Measurements from ENCODE around the gene S100Z. TPM values are rescaled to one million over a fixed set of nuclear protein-coding genes. Genes with fewer than 3 reads are reported as not detected.
A peak's percentile ranks its signal among the peaks of the same experiment; 100 is the strongest.

Gene S100Z
- total RNA-seq, 4 donors from 2014 or later: not detected

DNA sequence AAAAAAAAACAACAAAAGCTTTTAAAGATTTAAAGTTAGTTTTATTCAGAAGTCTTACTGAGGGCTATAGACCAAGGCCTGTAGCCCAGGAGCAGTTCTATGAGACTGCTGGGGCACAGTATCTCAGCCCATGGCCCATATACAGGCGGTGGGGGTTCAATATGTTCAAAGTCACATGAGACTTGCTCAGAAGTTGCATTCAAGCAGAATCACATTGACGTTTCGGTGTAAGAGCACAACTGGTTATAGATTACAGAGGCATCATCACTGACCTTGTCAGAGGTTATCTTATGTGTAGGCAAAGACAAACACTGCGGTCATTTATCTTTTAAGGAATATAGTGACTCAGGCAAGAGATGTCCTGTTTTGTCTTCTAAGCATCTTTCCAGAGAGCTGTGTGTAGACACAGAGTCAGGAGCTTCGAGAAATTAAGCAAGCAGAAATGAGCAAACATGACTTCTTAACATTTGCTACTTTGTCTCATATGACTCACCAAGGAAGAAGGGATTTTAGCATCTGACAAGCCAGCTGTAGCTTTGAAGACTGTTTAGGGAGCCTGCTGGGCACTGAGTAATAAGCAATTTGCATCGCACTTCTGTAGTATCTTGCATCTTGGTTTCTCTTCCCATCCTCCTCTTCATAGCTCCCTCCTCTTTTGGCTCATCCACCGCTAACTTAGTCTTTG, 43.9 kb upstream of the S100Z start:
- 58% methylated on average over 7 of the region's 7 CpGs for WGBS
- Histone ChIP-seq H3K27me3 (no peaks in the 10 kb centered on the region), H3K4me3 (no peak overlapping the region), H3K36me3 (no peaks in the 10 kb centered on the region), H3K27ac (peak overlapping the region; percentile 29), H3K4me1 (peaks cover 35% of the 10 kb centered on the region), H3K9me3 (no peaks in the 10 kb centered on the region)
- no peak for DNase-seq (ENCODE audit: low spot score in 2 of 2)
- no peak for TF ChIP-seq POLR2A (IDR thresholded peaks at IDR 0.05)
- TF ChIP-seq, protein P1, sequence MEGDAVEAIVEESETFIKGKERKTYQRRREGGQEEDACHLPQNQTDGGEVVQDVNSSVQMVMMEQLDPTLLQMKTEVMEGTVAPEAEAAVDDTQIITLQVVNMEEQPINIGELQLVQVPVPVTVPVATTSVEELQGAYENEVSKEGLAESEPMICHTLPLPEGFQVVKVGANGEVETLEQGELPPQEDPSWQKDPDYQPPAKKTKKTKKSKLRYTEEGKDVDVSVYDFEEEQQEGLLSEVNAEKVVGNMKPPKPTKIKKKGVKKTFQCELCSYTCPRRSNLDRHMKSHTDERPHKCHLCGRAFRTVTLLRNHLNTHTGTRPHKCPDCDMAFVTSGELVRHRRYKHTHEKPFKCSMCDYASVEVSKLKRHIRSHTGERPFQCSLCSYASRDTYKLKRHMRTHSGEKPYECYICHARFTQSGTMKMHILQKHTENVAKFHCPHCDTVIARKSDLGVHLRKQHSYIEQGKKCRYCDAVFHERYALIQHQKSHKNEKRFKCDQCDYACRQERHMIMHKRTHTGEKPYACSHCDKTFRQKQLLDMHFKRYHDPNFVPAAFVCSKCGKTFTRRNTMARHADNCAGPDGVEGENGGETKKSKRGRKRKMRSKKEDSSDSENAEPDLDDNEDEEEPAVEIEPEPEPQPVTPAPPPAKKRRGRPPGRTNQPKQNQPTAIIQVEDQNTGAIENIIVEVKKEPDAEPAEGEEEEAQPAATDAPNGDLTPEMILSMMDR (IDR thresholded peaks at IDR 0.05): no peak

DNA sequence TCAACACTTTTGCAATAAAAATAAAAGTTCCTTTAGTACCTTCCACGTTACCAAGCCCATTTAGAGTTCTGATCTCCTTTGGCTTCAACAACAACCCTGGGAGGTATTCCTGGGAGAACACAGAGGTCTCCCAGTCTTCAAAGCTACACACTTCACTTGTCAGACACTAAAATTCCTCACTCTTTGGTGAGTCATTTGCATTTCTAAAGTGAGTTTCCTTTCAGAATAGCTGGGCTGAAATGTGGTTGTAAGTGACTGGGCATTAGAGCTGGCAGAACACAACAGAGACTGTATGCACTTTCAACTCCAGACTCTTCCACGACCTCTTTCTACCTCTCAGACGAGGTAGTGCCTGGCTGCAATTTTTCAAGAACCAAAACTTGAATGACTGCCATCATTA, 42.5 kb upstream of the S100Z start:
- DNase-seq (ENCODE audit: low spot score in 2 of 2): no peak
- TF ChIP-seq POLR2AphosphoS5 (IDR thresholded peaks at IDR 0.05) (no peak), POLR2A (IDR thresholded peaks at IDR 0.05) (no peak), EP300 (IDR thresholded peaks at IDR 0.05) (no peak)
- TF ChIP-seq, protein P1 (IDR thresholded peaks at IDR 0.05): no peak
- Histone ChIP-seq H3K27me3 (no peaks in the 10 kb centered on the region), H3K9me3 (no peaks in the 10 kb centered on the region), H3K27ac (peak overlapping the region; percentile 16), H3K4me1 (peaks cover 37% of the 10 kb centered on the region), H3K36me3 (no peaks in the 10 kb centered on the region), H3K4me3 (no peak overlapping the region)
- 63% methylated on average over 3 of the region's 3 CpGs for WGBS

DNA sequence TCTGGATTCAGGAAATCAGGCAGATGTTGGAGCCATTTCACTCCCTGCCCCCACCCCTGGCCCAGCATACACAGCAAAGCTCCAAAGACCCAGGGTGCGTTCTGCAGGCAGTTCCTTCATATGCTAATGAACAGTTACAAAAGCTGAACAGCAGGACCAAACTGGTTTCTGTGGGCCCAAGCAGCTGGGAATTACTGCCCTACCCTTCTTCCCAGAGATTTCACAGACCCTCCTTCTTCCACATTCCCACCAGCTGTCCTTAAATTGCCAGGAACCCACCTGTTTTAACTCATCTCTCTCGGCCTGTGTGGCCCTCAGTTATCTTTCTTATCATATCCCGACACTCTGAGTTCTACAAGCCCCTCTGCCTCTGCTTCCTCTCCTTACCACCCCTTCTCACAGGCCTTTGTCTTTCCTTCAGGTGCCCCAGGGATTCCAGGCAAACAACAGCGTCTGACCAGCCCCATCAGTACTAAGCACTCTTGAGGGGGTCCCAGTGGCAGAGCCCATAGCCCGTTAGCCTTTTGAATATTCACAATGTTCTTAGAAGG, 41.6 kb upstream of the S100Z start:
- TF ChIP-seq POLR2AphosphoS5 (IDR thresholded peaks at IDR 0.05) (no peak), POLR2A (IDR thresholded peaks at IDR 0.05) (no peak), EP300 (IDR thresholded peaks at IDR 0.05) (no peak)
- TF ChIP-seq, protein P1 (IDR thresholded peaks at IDR 0.05): no peak
- H3K4me3 ChIP-seq: no peak overlapping the region

DNA sequence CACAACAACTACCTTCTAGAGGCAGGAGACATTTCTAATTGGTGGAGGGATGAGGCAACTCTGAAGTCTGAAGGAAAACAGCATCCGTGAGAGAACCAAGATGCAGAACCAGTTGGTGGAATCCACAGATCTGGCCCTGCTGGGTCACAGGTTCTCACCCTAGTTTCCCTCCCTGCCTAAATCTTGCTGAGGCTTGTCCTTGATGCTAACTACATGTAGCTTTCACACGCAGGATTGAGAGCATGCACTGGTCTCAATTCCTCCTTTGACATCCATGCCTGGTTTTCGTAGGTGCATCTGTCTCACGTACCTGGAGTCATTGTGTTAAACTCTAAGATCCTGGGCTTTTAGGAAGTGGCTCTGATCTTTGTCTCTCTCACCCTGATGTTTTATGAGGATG, 40.7 kb upstream of the S100Z start:
- H3K27me3 ChIP-seq: no peaks in the 10 kb centered on the region
- no peaks in the 10 kb centered on the region for H3K36me3 ChIP-seq
- H3K4me1 ChIP-seq: peaks cover 37% of the 10 kb centered on the region
- H3K9me3 ChIP-seq: no peaks in the 10 kb centered on the region
- TF ChIP-seq, protein P1 (IDR thresholded peaks at IDR 0.05): no peak
- TF ChIP-seq POLR2AphosphoS5 (IDR thresholded peaks at IDR 0.05) (no peak), EP300 (IDR thresholded peaks at IDR 0.05) (no peak), POLR2A (IDR thresholded peaks at IDR 0.05) (no peak)
- WGBS: 65% methylated on average over 4 of the region's 4 CpGs
- H3K27ac ChIP-seq: peak overlapping the region; percentile 83
- no peak overlapping the region for H3K4me3 ChIP-seq
- DNase-seq (ENCODE audit: low spot score in 2 of 2): no peak

More for the DNA sequence above, 41.6 kb upstream of the S100Z start:
- H3K9me3 ChIP-seq: no peaks in the 10 kb centered on the region
- no peaks in the 10 kb centered on the region for H3K36me3 ChIP-seq
- H3K27ac ChIP-seq: peak overlapping the region; percentile 83
- H3K4me1 ChIP-seq: peaks cover 37% of the 10 kb centered on the region
- 60% methylated on average over 5 of the region's 5 CpGs for WGBS
- H3K27me3 ChIP-seq: no peaks in the 10 kb centered on the region
- DNase-seq (ENCODE audit: low spot score in 2 of 2): no peak

DNA sequence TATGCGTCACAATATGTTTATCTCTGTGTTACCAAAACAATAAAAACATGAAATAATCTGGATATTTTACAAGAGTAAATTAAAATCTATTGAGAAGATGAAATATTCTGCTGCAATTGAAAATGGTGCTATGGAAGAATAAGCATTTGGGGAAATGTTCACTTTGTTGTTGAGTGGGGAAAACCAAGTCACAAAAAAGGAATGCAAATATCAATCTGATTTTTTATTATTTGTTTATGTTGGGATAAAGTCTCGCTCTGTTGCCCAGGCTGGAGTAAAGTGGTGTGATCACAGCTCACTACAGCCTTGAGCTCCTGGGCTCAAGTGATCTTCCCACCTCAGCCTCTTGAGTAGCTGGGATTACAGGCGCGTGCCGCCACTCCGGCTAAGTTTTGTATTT, 39.6 kb upstream of the S100Z start:
- H3K4me1 ChIP-seq: peaks cover 37% of the 10 kb centered on the region
- H3K27me3 ChIP-seq: no peaks in the 10 kb centered on the region
- H3K9me3 ChIP-seq: no peaks in the 10 kb centered on the region
- DNase-seq (ENCODE audit: low spot score in 2 of 2): no peak
- no peak overlapping the region for H3K4me3 ChIP-seq
- TF ChIP-seq, protein P1 (IDR thresholded peaks at IDR 0.05): no peak
- TF ChIP-seq POLR2A (IDR thresholded peaks at IDR 0.05) (no peak), EP300 (IDR thresholded peaks at IDR 0.05) (no peak), POLR2AphosphoS5 (IDR thresholded peaks at IDR 0.05) (no peak)
- H3K36me3 ChIP-seq: no peaks in the 10 kb centered on the region
- WGBS: 92% methylated on average over 6 of the region's 6 CpGs
- H3K27ac ChIP-seq: peak overlapping the region; percentile 82
